HG03460 (cell line): ENCODE measurements around the gene NECAB2.

Source experiments
- ATAC-seq: cut with Tn5 transposase; IDR thresholded peaks from one replicate; pipeline ENCODE4 v1.9.1; 2021; ENCODE audit not compliant: unreplicated experiment

NECAB2 gene

DNA sequence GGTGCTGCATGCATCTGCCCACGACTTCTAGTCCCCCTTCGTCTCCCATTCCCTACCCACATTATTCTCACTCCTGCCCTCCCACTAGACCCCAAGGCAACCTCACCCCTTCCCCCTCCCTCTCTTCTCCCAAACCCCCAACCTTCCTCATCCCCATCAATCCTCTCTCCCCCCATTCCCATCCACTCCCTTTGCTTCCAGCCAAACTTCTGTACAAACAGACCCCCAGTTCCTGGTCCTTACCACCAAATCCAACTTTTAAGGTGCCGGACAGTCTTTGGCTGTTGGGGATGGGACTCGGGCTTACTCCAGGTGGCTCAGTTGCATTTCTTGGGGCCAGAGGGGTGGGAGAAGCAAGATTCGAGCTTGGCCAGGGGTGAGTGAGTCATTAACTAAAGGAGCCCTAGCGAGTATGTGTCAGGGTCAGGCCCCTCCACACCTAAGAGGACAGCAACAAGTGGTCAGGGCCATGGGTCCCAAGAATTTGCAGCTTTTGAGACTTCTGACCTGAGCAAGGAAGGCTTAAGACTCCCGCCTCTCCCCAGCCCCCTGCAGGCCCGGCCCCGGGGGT is 74.3 kb downstream of the NECAB2 start, which contains the start of gene SLC38A8:
Gene SLC38A8 (minus strand): TSS at position 488 of the 571 bp plus-strand sequence. CDS start 638 bp downstream, outside the sequence.
- no peak for ATAC-seq

DNA sequence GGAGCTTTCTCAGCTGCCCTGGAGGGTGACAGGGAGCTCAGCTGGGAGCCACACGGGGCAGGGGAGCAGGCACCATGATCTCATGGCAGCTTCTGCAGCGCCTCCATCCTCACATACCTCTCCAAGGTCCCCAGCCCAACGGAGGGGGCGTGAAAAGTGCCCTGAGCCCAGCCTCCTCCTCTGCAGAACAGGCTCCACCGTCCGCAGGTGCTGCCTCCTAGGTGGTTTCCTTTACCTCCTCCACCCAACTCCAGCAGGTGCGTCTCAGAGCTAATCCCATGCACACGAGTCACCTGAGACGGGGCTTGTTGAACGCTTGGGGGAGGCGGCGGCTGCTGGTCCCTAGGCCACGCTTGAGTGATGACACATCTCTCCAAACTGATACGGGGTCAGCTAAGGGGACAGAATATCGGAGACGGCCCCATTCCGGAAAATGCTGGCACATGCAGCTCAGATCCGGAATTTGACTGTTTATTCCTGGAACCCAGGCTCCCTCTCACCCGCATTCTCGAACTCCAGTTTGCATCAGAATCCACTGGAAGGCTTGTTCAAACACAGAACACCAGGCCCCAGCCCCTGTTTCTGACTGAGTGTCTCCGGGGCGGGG is 74.9 kb downstream of the NECAB2 start:
- no peak for ATAC-seq

DNA sequence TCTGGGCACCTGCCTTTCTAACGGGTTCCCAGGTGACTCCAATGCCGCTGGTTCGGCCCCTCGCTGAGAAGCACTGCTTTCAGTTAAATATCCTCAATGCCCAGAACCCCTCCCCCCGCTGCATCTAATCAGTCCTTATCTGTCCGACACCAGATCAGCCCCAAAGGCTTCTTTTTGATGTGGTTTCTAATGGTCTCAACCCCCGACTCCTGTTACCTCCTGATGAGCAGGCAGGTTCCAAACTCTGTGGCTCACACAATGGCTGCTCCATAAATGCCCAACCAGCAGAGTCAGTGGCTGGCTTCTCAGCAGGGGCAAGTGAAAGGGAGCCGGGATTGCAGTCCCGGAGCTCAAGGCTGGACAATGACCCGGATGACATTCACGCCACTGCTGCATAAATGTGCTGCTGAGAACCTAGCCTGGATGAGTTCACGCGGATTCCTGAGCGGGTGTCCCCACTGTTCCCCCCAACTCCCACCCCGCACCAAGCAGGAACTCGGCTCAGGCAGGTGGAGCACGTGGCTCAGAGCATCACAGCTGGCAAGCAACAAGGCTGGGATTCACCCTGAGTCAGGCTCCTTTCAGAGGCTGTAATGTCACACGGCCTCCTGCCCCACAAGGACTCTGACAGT is 75.6 kb downstream of the NECAB2 start:
- no peak for ATAC-seq

DNA sequence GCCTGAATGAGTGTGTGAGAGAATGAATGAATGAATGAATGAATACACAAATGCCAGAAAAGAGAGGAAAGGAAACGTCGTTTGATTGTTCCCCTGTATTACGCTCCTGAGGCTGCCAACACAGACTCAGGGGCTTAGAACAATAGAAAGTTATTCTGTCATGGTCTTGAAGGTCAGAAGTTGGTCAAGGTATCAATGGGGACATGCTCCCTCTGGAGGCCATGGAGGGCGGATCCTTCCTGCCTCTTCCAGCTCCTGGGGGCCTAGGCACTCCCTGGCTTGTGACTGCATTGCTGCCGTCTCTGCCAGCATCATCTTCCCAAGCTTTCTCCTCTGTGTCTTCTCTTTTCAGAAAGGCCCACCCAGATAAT is 76.1 kb downstream of the NECAB2 start:
- no peak for ATAC-seq

DNA sequence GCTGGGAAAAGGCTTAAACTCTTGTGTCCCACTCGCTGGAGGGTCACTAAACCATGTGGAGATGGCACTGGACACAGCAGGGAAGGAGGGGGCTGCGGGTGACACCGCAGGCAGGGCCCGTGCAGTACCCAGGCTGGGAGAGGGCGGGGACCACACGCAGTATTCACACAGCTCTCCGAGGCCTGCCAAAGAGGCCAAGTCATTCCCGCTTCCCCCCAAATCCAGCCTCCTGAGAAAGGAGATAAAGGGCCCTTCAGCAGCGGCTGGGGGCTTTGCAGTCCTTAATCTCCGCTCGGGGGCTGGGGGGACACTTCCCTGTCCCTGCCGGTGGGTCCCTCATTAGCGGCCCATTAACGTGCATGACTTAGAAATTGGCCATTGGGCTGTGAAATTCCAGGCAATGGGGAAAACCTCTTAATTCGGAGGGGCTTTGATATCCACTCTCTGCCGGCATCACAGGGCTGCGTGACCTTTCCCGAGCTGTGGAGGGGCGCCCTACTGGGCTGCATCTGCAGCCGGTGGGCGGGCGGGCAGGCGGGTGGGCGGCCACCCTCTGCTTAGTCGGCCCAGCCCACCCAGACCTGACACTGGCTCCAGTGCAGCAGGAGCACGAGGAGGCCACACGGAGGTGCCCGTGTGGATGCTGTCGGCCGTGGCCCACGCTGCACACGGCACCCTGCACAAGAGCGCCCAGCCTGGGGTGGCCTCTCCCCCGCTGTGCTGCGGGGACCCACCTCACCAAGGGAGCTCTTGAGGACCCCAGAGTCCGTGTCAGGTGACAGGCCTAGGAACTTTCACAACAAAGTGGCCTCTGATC is 77.2 kb downstream of the NECAB2 start:
- no peak for ATAC-seq

DNA sequence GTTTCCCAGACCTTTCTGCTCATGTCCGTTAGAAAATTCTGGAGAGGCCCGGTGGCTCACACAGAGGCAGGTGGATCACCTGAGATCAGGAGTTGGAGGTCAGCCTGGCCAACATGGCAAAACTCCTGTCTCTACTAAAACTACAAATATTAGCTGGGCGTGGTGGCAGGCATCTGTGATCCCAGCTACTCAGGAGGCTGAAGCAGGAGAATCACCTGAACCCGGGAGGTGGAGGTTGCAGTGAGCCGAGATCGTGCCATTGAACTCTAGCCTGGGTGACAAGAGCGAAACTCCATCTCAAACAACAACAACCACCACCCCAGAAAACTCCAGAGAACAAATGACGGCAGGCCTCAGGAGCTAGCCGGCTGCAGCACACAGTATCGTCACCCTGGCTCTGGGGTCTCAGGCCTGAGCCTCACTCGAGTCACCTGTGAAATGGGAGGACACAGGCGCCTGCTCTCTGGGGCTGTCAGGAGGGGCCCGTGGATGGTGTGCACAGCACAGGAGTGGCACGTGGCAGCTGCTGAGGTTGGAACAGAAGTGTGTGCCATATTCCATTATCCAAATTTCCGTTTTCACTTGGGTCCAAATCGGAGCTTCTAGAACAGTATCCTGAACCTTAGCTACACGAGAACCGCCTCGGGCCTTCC is 77.9 kb downstream of the NECAB2 start:
- ATAC-seq, result no peak

DNA sequence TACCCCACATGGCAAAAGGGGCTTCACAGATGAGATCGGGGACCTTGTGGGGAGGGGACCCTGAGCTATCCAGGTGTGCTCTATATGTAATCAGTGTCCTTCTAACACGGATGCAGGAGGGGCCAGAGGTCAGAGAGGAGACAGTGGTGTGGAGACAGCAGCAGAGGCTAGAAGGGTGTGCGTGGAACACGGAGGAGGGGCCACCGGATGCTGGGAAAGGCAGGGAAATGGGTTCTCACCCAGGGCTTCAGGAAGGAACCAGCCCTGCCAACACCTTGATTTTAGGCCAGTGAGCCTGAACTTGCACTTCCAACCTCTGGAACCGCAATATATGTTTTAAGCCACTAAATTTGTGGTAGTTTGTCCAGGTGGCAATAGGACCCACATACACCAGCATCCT is 79.2 kb downstream of the NECAB2 start:
- ATAC-seq, result no peak

DNA sequence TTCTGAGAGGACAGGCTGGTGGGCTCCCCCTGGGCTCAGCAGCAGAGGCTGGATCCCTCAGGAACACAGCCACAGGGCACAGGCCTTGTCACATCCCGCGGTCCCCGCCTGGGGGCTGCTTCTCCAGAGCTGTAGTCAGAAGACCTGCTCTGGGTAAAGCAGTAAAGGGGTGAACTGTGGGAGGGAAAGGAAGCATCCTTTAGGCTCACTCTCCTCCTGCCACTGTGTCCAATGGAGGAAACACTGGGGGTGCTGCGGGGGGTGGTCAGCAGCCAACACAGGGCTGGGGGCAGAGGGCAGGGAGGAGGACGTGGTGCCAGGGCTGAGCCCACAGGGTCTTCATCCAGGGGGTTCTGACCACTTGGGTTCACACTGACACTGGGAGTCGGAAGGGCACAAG is 79.6 kb downstream of the NECAB2 start:
- ATAC-seq, result no peak

DNA sequence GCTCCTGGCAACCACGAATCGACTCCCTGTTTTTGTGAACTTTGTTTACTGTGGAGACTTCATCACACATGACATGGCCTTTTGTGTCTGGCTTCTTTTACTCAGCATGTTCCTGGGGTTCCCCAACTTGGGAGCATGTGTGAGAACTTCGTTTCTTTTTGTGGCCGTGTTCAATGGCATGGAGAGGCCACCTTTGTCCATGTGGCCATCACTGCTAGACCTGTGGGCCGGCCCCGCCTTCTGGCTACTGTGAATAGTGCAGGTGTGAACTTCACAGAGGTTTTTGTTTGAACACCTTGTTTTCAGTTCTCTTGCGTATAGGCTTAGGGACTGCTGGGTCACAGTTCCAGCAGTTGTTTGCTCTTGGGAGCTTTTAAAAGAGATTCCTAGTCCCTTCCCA is 80.2 kb downstream of the NECAB2 start:
- ATAC-seq, result no peak

DNA sequence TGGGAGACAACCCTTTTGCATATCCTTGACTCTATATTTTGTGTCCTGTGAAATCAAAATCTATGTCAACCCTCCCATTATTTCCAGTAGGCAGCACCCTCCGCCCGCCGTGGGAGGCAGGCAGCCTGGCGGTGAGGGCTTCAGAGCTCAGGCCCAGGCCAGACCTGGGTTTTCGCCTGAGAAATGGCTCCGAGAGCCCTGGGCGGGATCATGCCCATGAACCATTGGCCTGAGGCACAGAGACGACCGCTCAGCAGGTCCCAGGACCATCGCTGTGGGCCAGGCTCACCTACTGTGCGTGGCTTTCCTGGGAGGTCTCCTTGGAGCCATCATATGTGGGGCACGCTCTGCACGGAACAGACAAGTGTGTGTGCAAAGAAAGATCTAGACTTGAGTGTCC is 80.8 kb downstream of the NECAB2 start:
- ATAC-seq, result no peak

DNA sequence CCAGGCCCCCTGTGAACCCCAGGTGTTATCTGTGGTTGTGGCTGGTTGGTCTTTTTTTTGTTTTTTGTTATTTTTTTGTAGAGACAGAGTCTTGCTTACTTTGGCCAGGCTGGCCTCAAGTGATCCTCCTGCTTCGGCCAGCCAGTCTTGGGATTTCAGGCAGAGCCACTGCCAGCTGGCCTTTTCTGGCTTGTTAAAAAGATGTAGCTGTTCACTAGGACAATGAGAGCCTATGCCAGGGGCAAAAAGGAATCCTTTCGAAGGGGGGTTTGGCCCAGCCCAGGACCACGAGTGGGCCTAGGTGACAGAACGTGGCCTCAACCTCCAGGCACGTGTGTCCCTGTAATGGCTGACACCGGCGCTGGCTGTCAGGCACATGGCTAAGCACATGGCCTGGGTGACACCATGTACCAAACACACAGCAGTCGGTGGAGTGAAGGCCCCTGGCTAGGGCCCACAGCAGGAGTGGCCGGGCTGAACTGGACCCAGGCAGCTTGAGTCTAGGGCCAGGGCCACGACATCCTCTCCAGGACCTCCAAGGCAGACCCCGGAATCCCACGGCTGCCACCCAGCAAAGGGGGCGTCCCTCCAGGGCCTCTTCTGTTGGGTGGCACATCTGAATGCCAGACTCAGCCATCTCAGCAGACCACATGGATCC is 81.5 kb downstream of the NECAB2 start:
- no peak for ATAC-seq

DNA sequence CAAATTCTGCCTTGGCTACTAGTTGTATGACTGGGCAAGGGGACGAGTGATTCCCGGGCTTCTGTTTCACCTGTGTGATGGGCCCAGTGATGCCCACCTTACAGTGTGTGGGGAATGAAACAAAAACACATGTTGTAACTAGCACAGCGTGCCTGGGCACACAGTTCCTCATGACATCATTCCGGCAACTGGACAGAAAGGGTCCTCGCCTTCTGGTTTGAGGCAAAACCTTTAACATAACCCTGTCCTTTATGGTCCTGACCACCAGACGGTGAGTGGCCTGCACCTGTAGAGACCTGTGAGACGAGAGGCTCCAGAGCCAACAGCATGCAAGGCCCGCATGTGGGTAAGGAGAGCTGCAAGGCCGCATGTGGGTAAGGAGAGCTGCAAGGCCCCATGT is 82.3 kb downstream of the NECAB2 start:
- no peak for ATAC-seq

DNA sequence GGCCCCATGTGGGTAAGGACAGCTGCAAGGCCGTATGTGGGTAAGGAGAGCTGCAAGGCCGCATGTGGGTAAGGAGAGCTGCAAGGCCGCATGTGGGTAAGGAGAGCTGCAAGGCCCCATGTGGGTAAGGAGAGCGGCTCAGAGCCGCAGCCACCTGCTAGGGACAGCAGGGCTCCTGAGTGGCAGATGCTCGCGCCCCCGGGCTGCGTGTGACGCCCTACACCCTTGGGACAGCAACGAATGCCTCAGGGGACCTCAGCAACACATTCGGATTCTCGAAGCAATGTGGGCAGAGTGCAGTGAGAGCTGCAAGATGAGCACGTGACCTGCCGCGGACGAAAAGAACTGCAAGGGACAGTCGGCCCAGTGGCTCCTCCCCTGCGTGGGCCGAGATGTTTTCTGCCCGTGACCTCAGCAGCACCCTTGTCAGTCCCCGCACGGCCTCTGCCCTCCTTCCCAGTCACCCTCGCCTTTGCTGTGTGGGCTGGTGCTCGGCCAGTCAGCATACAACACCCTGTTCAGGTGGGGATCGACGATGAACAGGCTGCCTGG is 84.1 kb downstream of the NECAB2 start:
- no peak for ATAC-seq
